Measurements from ENCODE around the gene CREM. TPM values are rescaled to one million over a fixed set of nuclear protein-coding genes. Genes with fewer than 3 reads are reported as not detected.

CREM gene
- total and polyA plus RNA-seq, 7 donors: 25.9 to 76.0 (median 37.5) TPM

- WGBS, 2 donors: 86 to 92% methylated on average over 8 of the region's 8 CpGs
- peaks cover 0 to 12% (median 4%) of the 10 kb centered on the region in 4 donors for H3K4me1 ChIP-seq
- H3K36me3 ChIP-seq: peaks cover 0 to 5% (median 0%) of the 10 kb centered on the region in 4 donors
- no peak for DNase-seq
- no peaks in the 10 kb centered on the region for H3K27me3 ChIP-seq
- H3K9me3 ChIP-seq: no peaks in the 10 kb centered on the region
- peak overlapping the region in 1 of 4 donors; percentile 16 for H3K27ac ChIP-seq
- intact Hi-C loops (cut with DNase I): no loop called here
- no peak overlapping the region for H3K4me3 ChIP-seq
- no peak for TF ChIP-seq EP300 (IDR thresholded peaks at IDR 0.05)
- TF ChIP-seq POLR2AphosphoS5 (IDR thresholded peaks at IDR 0.05): no peak
- TF ChIP-seq CTCF (IDR thresholded peaks at IDR 0.05): no peak
- no peak for TF ChIP-seq POLR2A (IDR thresholded peaks at IDR 0.05)
These were observed 56.2 kb downstream of the CREM start for GRCh38 chr10:35182631-35183510.

GRCh38 chr10:35184527-35185171, 58.0 kb downstream of the CREM start:
- intact Hi-C loops (cut with DNase I): no loop called here
- no peak for TF ChIP-seq POLR2A (IDR thresholded peaks at IDR 0.05)
- TF ChIP-seq CTCF (IDR thresholded peaks at IDR 0.05): no peak
- no peak for TF ChIP-seq EP300 (IDR thresholded peaks at IDR 0.05)
- no peak for TF ChIP-seq POLR2AphosphoS5 (IDR thresholded peaks at IDR 0.05)
- H3K27ac ChIP-seq: no peak overlapping the region
- no peak for DNase-seq
- peaks cover 0 to 12% (median 4%) of the 10 kb centered on the region in 4 donors for H3K4me1 ChIP-seq
- no peak overlapping the region for H3K4me3 ChIP-seq
- no peaks in the 10 kb centered on the region for H3K27me3 ChIP-seq
- WGBS, 2 donors: 69 to 79% methylated on average over 4 of the region's 4 CpGs
- no peaks in the 10 kb centered on the region for H3K9me3 ChIP-seq
- no peaks in the 10 kb centered on the region for H3K36me3 ChIP-seq

- Histone ChIP-seq H3K9me3 (no peaks in the 10 kb centered on the region), H3K27me3 (no peaks in the 10 kb centered on the region), H3K4me1 (peaks cover 0 to 12% (median 4%) of the 10 kb centered on the region in 4 donors), H3K36me3 (no peaks in the 10 kb centered on the region), H3K27ac (no peak overlapping the region), H3K4me3 (no peak overlapping the region)
- WGBS, 2 donors: 85 to 87% methylated on average over 8 of the region's 8 CpGs
- no peak for TF ChIP-seq EP300 (IDR thresholded peaks at IDR 0.05)
- no peak for TF ChIP-seq CTCF (IDR thresholded peaks at IDR 0.05)
- TF ChIP-seq POLR2AphosphoS5 (IDR thresholded peaks at IDR 0.05): no peak
- TF ChIP-seq POLR2A (IDR thresholded peaks at IDR 0.05): no peak
- no peak for DNase-seq
- intact Hi-C loops (cut with DNase I): no loop called here
These were observed 58.8 kb downstream of the CREM start for GRCh38 chr10:35185260-35186034.

GRCh38 chr10:35188954-35189353, 62.3 kb downstream of the CREM start:
- TF ChIP-seq CTCF (IDR thresholded peaks at IDR 0.05) (no peak), EP300 (IDR thresholded peaks at IDR 0.05) (no peak), POLR2AphosphoS5 (IDR thresholded peaks at IDR 0.05) (no peak), POLR2A (IDR thresholded peaks at IDR 0.05) (no peak)
- Histone ChIP-seq H3K4me1 (no peaks in the 10 kb centered on the region), H3K27me3 (no peaks in the 10 kb centered on the region), H3K4me3 (no peak overlapping the region), H3K9me3 (no peaks in the 10 kb centered on the region), H3K36me3 (no peaks in the 10 kb centered on the region), H3K27ac (no peak overlapping the region)
- intact Hi-C loops (cut with DNase I): no loop called here
- DNase-seq: no peak
- WGBS, 2 donors: 98 to 99% methylated on average over 3 of the region's 3 CpGs

Data from sigmoid colon (tissue), 7 donors.